ENCODE measurements around the gene TNNI3K. TPM values are rescaled to one million over a fixed set of nuclear protein-coding genes. Genes with fewer than 3 reads are reported as not detected.

The TNNI3K gene
- total RNA-seq, 1 experiment from 2014 or later: not detected

- no peak overlapping the region for H3K27ac ChIP-seq (ENCODE audit: low read depth, low read length, poor library complexity, severe bottlenecking)
- DNase-seq (ENCODE audit: low spot score): no peak
- intact Hi-C loops (cut with micrococcal nuclease; ENCODE audit: unreplicated experiment): no loop called here
- no peak overlapping the region for H3K4me3 ChIP-seq (ENCODE audit: low read depth, low read length, poor library complexity, severe bottlenecking)
- no peaks in the 10 kb centered on the region for H3K36me3 ChIP-seq (ENCODE audit: insufficient read depth, low read length, poor library complexity, severe bottlenecking)
- no peaks in the 10 kb centered on the region for H3K9me3 ChIP-seq (ENCODE audit: low read depth, low read length, poor library complexity, severe bottlenecking)
- no peaks in the 10 kb centered on the region for H3K27me3 ChIP-seq (replicated peaks; ENCODE audit: insufficient read depth, low read depth, low read length, poor library complexity)
- BruUV-seq (replicated peaks): no TSS peak
- CTCF ChIA-PET: no interaction called here
- TF ChIP-seq EZH2 (IDR thresholded peaks at IDR 0.05; ENCODE audit: borderline replicate concordance, low read depth, low read length, poor library complexity, severe bottlenecking) (no peak), CTCF (conservative IDR thresholded peaks at IDR 0.05; ENCODE audit: low read depth, low read length) (no peak)
- H3K4me1 ChIP-seq (ENCODE audit: insufficient read depth, low read length, poor library complexity, severe bottlenecking): no peaks in the 10 kb centered on the region
- POLR2A ChIA-PET (ENCODE audit: low non-redundant PET): no interaction called here
Observed at GRCh38 chr1:74436078-74436477, 200.9 kb downstream of the TNNI3K start.

- no peak for TF ChIP-seq CTCF (conservative IDR thresholded peaks at IDR 0.05; ENCODE audit: low read depth, low read length)
- TF ChIP-seq EZH2 (IDR thresholded peaks at IDR 0.05; ENCODE audit: borderline replicate concordance, low read depth, low read length, poor library complexity, severe bottlenecking): no peak
- POLR2A ChIA-PET (ENCODE audit: low non-redundant PET): no interaction called here
- Histone ChIP-seq H3K36me3 (ENCODE audit: insufficient read depth, low read length, poor library complexity, severe bottlenecking) (no peaks in the 10 kb centered on the region), H3K9me3 (ENCODE audit: low read depth, low read length, poor library complexity, severe bottlenecking) (no peaks in the 10 kb centered on the region), H3K4me3 (ENCODE audit: low read depth, low read length, poor library complexity, severe bottlenecking) (no peak overlapping the region), H3K27ac (ENCODE audit: low read depth, low read length, poor library complexity, severe bottlenecking) (no peak overlapping the region), H3K4me1 (ENCODE audit: insufficient read depth, low read length, poor library complexity, severe bottlenecking) (no peaks in the 10 kb centered on the region), H3K27me3 (replicated peaks; ENCODE audit: insufficient read depth, low read depth, low read length, poor library complexity) (no peaks in the 10 kb centered on the region)
- CTCF ChIA-PET: no interaction called here
- DNase-seq (ENCODE audit: low spot score): no peak
- no TSS peak for BruUV-seq (replicated peaks)
- intact Hi-C loops (cut with micrococcal nuclease; ENCODE audit: unreplicated experiment): no loop called here
Observed at GRCh38 chr1:74437035-74437434, 201.8 kb downstream of the TNNI3K start.

- Histone ChIP-seq H3K4me3 (ENCODE audit: low read depth, low read length, poor library complexity, severe bottlenecking) (no peak overlapping the region), H3K27ac (ENCODE audit: low read depth, low read length, poor library complexity, severe bottlenecking) (no peak overlapping the region), H3K9me3 (ENCODE audit: low read depth, low read length, poor library complexity, severe bottlenecking) (no peaks in the 10 kb centered on the region), H3K36me3 (ENCODE audit: insufficient read depth, low read length, poor library complexity, severe bottlenecking) (no peaks in the 10 kb centered on the region), H3K4me1 (ENCODE audit: insufficient read depth, low read length, poor library complexity, severe bottlenecking) (no peaks in the 10 kb centered on the region), H3K27me3 (replicated peaks; ENCODE audit: insufficient read depth, low read depth, low read length, poor library complexity) (no peaks in the 10 kb centered on the region)
- POLR2A ChIA-PET (ENCODE audit: low non-redundant PET): no interaction called here
- CTCF ChIA-PET: no interaction called here
- DNase-seq (ENCODE audit: low spot score): no peak
- no TSS peak for BruUV-seq (replicated peaks)
- no peak for TF ChIP-seq CTCF (conservative IDR thresholded peaks at IDR 0.05; ENCODE audit: low read depth, low read length)
- no peak for TF ChIP-seq EZH2 (IDR thresholded peaks at IDR 0.05; ENCODE audit: borderline replicate concordance, low read depth, low read length, poor library complexity, severe bottlenecking)
- intact Hi-C loops (cut with micrococcal nuclease; ENCODE audit: unreplicated experiment): loop anchor here (2.0 kb wide), 1 partner anchor 49 kb away; no protein-coding TSS in a partner anchor
Observed at GRCh38 chr1:74452035-74452434, 216.8 kb downstream of the TNNI3K start.
